A549 treated with Hydrocortisone at 1 μM for 4 hours (cell line): ENCODE results near the gene PLEKHG5. TPM values are rescaled to one million over a fixed set of nuclear protein-coding genes. Genes with fewer than 3 reads are reported as not detected.

ENCODE experiments used
- total RNA-seq: library from RNA; stranded (reverse); fragments of 200-300 nt; extraction: Qiagen RNA extraction; gene quantifications from 5 replicates; pipeline ENCODE4 v1.2.3, GENCODE V29; 2022

PLEKHG5 gene
- 2.5 to 4.3 TPM (median 3.5 TPM) in 5 replicates for total RNA-seq

GRCh38 chr1:6491480-6491962 lies at the start of gene PLEKHG5:
TSS of gene PLEKHG5 (minus strand) at chr1:6491667. CDS start at chr1:6477571, 14,096 bp downstream.

GRCh38 chr1:6466023-6466422 lies 25.4 kb downstream of the PLEKHG5 start, which contains the start of gene TNFRSF25:
TSS of gene TNFRSF25 (minus strand) at chr1:6466173. CDS start at chr1:6466107, 66 bp downstream.

DNA sequence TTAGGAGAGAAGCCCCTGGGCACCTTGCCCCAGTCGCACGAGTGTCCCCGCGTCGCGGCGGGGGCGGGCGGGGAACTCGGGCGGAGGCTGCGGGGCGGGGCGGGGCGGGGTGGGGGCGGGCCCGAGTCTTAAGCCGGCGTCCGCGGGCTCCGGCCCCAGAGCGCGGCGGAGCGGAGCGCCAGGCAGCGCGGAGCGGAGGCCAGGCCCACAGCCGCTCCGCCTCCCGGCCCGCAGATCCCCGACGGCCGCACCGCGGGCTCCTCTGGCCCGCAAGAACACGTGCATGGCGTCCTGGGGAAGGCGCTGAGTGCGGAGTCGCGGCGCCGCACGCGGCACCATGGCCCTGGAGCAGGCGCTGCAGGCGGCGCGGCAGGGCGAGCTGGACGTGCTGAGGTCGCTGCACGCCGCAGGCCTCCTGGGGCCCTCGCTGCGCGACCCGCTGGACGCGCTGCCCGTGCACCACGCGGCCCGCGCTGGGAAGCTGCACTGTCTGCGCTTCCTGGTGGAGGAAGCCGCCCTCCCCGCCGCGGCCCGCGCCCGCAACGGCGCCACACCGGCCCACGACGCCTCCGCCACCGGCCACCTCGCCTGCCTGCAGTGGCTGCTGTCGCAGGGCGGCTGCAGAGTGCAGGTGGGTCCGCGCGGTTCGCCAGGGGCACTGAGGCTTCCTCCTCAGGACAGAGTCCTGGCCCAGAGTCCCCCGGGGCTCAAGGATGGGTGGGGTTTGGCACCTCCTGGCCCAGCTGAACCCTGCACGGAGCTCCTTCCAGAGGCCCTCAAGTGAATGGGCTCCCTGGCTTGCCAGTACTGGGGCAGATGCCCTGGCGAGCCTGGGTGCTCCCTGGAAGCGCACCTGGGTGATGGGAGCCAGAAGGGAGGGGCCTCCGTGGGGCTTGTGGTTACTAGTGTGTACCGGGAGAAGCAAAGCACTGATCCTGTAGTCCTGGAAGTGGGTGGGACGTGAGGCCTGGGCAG lies 66.6 kb downstream of the PLEKHG5 start, which contains the start of gene ESPN:
Gene ESPN, plus strand, starts transcription at position 158 of the 975 bp plus-strand sequence. Its CDS starts 180 bp downstream, at position 338.

GRCh38 chr1:6419804-6420453 lies 71.5 kb downstream of the PLEKHG5 start, which contains the start of gene HES2:
TSS of gene HES2 (minus strand) at chr1:6419919. CDS start at chr1:6419820, 99 bp downstream.

Other genes with a start within 250 kb of the PLEKHG5 start
- gene HES3, start 247.5 kb downstream of the PLEKHG5 start, total RNA-seq: not detected in 5 replicates
- 3.6 to 4.6 TPM (median 4.3 TPM) in 5 replicates for gene GPR153, start 230.6 kb downstream of the PLEKHG5 start, total RNA-seq
- 80.4 to 101 TPM (median 100 TPM) in 5 replicates for gene ACOT7, start 97.9 kb downstream of the PLEKHG5 start, total RNA-seq
- 3.8 to 5.5 TPM (median 4.9 TPM) in 5 replicates for gene HES2, start 71.7 kb downstream of the PLEKHG5 start, total RNA-seq
- 0.22 to 1.2 TPM (median 0.51 TPM) in 5 replicates for gene ESPN, start 66.9 kb downstream of the PLEKHG5 start, total RNA-seq
- gene TNFRSF25, start 25.5 kb downstream of the PLEKHG5 start, total RNA-seq: 2.5 to 4.0 TPM (median 2.8 TPM) in 5 replicates
- gene NOL9, start 62.8 kb upstream of the PLEKHG5 start, total RNA-seq: 3.6 to 5.2 TPM (median 3.9 TPM) in 5 replicates
- gene TAS1R1, start 63.6 kb upstream of the PLEKHG5 start, total RNA-seq: not detected in 5 replicates
- 14.4 to 17.1 TPM (median 15.1 TPM) in 5 replicates for gene ZBTB48, start 88.3 kb upstream of the PLEKHG5 start, total RNA-seq
- gene KLHL21, start 111.2 kb upstream of the PLEKHG5 start, total RNA-seq: 16.5 to 23.1 TPM (median 19.2 TPM) in 5 replicates
- gene PHF13, start 122.1 kb upstream of the PLEKHG5 start, total RNA-seq: 7.3 to 9.6 TPM (median 9.2 TPM) in 5 replicates
- gene THAP3, start 133.2 kb upstream of the PLEKHG5 start, total RNA-seq: 15.5 to 17.9 TPM (median 16.7 TPM) in 5 replicates
- 31.0 to 38.5 TPM (median 32.6 TPM) in 5 replicates for gene DNAJC11, start 210.1 kb upstream of the PLEKHG5 start, total RNA-seq